Measurements from ENCODE around the gene ADGRB2.

DNA sequence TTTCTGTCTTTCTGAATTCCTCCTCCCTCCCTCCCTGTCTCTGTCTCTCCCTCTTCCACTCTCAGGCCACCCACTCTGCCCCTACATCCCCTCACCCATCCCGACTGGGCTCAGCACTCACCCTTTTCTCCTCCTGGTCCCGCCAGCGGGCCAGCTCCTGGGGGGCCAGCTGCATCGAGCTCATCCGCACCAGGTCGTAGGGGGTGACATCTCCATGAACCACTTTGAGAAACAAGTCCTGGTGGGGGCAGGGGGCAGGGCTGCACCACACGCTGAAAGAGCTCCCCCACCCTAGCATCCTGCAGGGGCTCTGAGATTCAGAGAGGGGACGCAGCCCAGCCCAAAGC lies 33.9 kb upstream of the ADGRB2 start:
- TF ChIP-seq CTCF (IDR thresholded peaks at IDR 0.05) (no peak), SIN3A (IDR thresholded peaks at IDR 0.05; ENCODE audit: borderline replicate concordance, insufficient read depth, low read depth, low read length) (no peak), POLR2AphosphoS5 (IDR thresholded peaks at IDR 0.05; ENCODE audit: low read depth, low read length) (no peak), REST (IDR thresholded peaks at IDR 0.05; ENCODE audit: insufficient read depth in 1 of 2, low read depth in 2 of 2, low read length in 1 of 2) (no peak)
